Measurements from ENCODE around the gene GRIN2A. TPM values are rescaled to one million over a fixed set of nuclear protein-coding genes. Genes with fewer than 3 reads are reported as not detected.

The GRIN2A gene
- total and polyA plus RNA-seq, 2 donors (not counting 3 experiments of a cell fraction or from before 2014, with no cell fraction given) = not detected

DNA sequence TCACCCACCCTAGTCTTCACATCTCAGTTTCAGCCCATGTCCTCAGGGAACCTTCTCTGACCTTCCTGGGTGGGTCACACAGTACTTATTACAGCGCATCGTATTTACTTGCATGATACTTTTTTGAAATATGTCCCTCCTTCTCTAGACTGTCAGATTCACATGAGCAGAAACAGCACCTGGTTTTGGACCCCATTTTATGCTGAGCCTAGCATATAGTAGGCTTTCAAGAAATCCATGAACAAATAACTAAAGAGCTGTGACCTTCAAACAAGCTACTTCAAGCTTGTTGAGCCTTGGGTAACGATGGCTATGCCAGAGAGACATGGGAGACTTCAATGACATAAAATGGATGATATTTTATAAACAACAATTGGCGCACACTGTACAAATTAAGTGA is 150.3 kb downstream of the GRIN2A start:
- Histone ChIP-seq H3K79me2 (ENCODE audit: control insufficient read depth, insufficient read depth, low read length) (no peaks in the 10 kb centered on the region), H3K4me2 (ENCODE audit: insufficient read depth, low read length) (no peak overlapping the region), H4K20me1 (replicated peaks; ENCODE audit: control insufficient read depth, extremely low read depth, insufficient read depth, low read length) (no peaks in the 10 kb centered on the region), H3K9me3 (replicated peaks; ENCODE audit: control insufficient read depth, insufficient read depth, low read length) (no peaks in the 10 kb centered on the region), H3K27me3 (ENCODE audit: control insufficient read depth in 2 of 2, insufficient read depth in 2 of 2, low read length in 2 of 2) (no peaks in the 10 kb centered on the region), H3K4me3 (replicated peaks in 1 of 3; ENCODE audit: insufficient read depth in 1 of 3, low read depth in 1 of 3, low read length in 3 of 3) (no peak overlapping the region), H3K9ac (replicated peaks; ENCODE audit: extremely low read depth, insufficient read depth, low read length) (no peak overlapping the region), H3K36me3 (ENCODE audit: control insufficient read depth in 2 of 2, extremely low read depth in 1 of 2, insufficient read depth in 2 of 2, low read length in 2 of 2) (no peaks in the 10 kb centered on the region), H3K4me1 (ENCODE audit: control insufficient read depth, extremely low read depth, insufficient read depth, low read length) (no peaks in the 10 kb centered on the region), H3K9me1 (replicated peaks; ENCODE audit: control insufficient read depth, extremely low read depth, insufficient read depth, low read length) (no peaks in the 10 kb centered on the region), H3K27ac (ENCODE audit: insufficient read depth, low read depth, low read length) (no peak overlapping the region), H2AFZ (ENCODE audit: low read depth, low read length) (no peak overlapping the region)
- CTCF ChIA-PET = no interaction called here
- TF ChIP-seq, protein P1, sequence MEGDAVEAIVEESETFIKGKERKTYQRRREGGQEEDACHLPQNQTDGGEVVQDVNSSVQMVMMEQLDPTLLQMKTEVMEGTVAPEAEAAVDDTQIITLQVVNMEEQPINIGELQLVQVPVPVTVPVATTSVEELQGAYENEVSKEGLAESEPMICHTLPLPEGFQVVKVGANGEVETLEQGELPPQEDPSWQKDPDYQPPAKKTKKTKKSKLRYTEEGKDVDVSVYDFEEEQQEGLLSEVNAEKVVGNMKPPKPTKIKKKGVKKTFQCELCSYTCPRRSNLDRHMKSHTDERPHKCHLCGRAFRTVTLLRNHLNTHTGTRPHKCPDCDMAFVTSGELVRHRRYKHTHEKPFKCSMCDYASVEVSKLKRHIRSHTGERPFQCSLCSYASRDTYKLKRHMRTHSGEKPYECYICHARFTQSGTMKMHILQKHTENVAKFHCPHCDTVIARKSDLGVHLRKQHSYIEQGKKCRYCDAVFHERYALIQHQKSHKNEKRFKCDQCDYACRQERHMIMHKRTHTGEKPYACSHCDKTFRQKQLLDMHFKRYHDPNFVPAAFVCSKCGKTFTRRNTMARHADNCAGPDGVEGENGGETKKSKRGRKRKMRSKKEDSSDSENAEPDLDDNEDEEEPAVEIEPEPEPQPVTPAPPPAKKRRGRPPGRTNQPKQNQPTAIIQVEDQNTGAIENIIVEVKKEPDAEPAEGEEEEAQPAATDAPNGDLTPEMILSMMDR (IDR thresholded peaks at IDR 0.05; ENCODE audit: extremely low read depth in 1 of 2, insufficient read depth in 1 of 2, low read depth in 1 of 2, low read length in 2 of 2) = no peak
- TF ChIP-seq GATA2 (IDR thresholded peaks at IDR 0.05; ENCODE audit: insufficient read depth, insufficient read length, low read depth, low read length) (no peak), FOS (IDR thresholded peaks at IDR 0.05; ENCODE audit: borderline replicate concordance, insufficient read depth, low read length) (no peak), JUN (IDR thresholded peaks at IDR 0.05; ENCODE audit: borderline replicate concordance, insufficient read depth, insufficient read length, low read depth) (no peak), POLR2A (IDR thresholded peaks at IDR 0.05; ENCODE audit: low read depth, low read length) (no peak), MYC (IDR thresholded peaks at IDR 0.05; ENCODE audit: low read depth, low read length) (no peak), POLR2AphosphoS5 (IDR thresholded peaks at IDR 0.05; ENCODE audit: insufficient read depth, low read depth, low read length) (no peak), EZH2 (IDR thresholded peaks at IDR 0.05; ENCODE audit: borderline replicate concordance, low read depth, low read length, severe bottlenecking) (no peak)
- TF ChIP-seq, protein P2, sequence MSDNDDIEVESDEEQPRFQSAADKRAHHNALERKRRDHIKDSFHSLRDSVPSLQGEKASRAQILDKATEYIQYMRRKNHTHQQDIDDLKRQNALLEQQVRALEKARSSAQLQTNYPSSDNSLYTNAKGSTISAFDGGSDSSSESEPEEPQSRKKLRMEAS (IDR thresholded peaks at IDR 0.05; ENCODE audit: insufficient read depth, insufficient read length) = no peak
- DNase-seq (ENCODE audit: low read depth, low spot score) (no peak), FAIRE-seq (no peak)
- dilution Hi-C loops (cut with MboI; ENCODE audit: extremely low pct_ligation_motif_present, low sequenced_read_pairs) (no loop called here), intact Hi-C loops (cut with micrococcal nuclease) (no loop called here)
- no TSS peak for BruUV-seq (replicated peaks)
- POLR2A ChIA-PET = no interaction called here
